Stimulated activated CD8-positive, alpha-beta memory T cell treated with anti-CD3 and anti-CD28 coated beads, Interleukin-7, amount 100 ng/mL, for 24 hours (primary cell): ENCODE results near the gene MTA1.

ENCODE experiments used
- DNase-seq: peaks from one replicate; pipeline ENCODE4 v3.0.0-alpha.2; 2020; ENCODE audit warnings: low read depth

MTA1 gene

DNA sequence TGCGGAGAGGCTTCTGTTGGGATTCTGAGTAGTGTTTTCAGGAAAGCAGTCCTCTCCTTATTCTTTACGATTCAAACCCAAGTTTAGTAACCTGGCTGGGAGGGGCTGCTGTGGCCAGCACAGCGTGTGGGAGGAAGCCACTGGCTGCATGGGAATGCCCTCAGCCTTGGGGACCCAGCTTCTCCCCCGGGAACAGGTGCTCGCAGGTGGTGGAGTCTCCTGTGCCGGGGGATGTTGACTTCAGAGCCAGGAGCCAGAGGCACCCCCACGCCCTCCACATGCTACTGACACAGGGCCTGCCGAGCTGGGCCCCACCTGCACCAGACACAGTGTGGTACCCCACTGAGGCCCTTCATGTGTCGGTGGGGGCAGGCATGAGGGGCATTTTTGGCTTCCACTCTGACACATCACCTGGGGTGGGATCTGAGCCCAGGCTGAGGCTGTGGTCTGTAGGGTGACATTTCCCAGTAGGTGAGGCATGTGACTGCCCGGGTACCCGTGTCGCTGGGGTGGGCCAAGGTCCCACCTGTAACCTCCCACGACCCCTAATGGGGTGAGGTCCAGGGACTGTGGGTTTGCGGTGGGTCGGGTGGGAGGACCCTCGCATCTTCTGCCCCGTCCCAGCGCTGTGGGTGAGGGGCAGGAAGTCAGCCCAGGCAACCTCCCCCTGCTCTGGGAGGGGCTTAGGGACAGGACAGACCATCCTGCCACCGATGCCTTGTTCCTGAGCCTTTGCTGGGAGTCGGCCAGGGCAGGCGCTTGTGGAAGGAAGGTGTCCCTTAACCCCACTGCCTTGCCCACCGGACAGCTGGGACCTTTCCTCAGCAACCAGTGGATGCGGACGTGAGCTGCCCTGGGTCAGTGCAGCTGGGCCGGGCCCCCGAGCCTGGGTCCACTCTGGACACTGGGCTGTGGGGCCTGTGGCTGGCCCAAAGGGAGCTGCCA, 26.5 kb downstream of the MTA1 start:
- DNase-seq = no peak

DNA sequence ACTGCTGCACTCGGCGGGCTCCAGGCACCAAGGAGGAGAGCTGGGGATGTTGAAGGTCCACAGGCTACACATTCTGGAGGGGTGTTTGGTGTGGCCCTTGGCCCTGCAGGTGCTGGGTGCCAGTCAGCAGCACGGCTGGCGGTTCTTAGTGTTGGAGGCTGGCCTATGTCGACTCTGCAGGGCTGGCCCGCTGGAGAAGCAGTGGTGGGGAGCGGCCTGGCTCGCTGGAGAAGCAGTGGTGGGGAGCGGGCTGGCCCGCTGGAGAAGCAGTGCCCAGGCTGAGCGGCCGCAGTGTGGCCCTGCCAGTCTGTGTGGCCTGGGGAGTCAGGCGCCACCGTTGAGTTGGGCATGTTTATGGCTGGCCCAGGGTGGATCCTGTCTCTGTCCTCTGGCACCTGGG, 27.3 kb downstream of the MTA1 start:
- no peak for DNase-seq

DNA sequence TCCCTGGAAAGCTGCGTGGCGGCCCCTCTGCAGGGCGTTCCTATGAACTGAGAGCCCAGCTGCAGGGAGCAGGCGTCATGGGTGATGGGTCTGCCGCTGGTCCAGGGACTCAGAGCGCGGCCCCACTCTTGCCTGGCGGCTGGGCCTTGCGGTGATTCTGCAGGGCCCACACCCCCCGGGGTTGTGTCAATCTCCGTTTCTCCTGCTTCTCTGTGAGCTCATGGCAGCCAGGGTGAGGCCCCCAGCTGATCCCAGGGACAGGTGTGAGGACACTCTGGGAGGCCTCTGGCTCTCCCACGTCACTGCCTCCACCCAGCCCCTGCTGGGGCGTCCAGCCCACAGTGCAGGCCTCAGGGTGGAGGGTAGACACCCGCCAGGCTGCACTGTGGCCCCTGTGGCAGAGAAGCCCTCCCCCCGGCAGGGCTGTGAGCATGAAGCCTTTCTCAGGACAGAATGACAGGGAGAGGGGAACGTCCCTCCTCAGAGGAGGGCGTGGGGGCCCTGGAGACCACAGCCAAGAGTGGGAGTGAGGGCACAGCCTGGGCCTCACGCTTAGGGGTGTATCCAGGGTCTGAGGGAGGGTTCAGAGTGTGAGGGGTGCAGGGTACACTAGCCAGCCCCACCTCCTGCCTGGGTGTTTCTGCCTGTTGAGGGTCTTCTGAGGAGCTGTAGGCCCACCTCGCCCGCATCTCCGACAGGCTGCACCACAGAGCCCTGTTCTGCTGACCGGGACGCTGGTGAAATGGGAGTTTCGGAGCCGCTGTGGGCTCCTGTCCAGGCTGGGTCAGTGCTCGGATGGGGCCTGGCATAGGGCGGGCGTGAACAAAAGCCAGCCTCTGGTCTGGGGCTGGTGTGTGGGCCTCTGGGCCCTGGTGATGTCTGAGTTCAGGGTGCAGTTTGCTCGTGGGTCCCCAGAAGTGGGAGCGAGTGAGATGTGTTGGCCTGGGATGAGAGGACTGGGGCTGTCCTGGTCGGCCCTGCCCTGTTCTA, 28.3 kb downstream of the MTA1 start:
- DNase-seq = no peak

DNA sequence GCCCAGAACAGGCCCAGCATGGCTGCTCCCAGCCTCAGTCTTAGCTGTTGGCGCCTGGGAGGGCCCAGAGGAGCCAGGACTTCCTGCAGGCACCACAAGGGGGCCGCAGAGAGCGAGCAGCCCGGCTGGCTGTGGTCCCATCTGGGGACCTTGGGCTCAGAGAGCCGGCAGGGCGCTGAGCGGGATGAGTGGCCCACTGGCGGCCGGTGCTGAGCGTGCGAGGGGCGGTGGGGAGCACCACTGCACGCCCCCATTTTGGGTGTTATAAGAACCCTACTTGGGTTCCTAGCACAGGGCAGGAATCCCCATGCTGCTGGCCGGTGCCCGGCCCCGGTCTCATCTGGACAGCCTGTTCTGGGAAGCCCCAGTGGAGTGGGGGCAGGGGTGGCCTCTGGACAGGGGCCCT, 29.1 kb downstream of the MTA1 start:
- DNase-seq = peak; percentile 29

DNA sequence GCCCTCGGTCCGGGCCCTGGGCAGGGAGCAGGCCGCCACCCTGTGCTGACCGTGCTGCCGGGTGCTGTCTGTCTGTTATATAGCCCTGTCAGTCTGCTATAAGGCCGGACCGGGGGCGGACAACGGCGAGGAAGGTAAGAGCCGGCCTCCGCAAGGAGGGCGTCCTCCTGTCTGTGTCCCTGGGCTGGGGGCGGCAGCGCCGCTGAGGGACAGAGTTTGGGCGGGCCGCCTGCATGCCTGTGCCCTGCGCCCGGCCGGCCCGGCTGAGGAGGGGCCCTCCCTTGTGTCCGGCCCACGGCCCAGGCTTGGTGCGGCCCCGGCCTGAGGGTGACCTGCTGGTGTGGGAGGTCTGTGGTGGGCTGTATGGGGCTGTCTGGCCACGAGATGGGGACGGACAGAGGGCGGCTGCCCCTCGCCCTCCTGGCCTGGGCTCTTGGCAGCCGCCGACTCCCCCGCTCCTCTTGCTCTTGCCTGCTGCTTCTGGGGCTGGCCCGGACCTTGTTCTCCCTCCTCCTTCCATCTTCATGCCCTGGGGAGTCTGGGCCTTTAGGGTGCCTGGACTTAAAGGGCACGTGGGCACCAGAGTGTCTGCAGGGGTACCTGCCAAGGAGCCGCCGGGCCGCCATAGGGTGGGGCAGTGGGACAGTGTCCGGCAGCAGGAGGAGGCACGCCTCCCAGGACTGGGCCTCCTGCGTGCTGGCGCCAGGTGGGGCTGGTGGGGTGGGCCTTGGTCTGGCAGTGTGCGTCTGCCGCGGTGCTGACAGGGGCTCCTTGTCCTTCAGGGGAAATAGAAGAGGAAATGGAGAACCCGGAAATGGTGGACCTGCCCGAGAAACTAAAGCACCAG, 29.9 kb downstream of the MTA1 start:
- DNase-seq = no peak

DNA sequence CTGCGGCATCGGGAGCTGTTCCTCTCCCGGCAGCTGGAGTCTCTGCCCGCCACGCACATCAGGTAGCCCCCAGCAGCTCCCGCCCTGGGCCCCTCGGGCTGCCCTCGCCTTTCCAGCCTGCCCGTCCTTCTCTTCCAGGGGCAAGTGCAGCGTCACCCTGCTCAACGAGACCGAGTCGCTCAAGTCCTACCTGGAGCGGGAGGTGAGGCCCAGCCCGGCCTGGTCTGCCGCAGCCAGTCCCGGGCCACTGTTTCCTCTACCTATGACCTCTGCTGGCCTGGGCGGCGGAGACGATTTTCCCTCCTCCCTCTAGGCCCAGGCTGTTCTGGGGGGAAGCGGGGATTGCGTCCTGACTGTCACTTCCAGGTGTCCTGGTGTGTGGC, 30.5 kb downstream of the MTA1 start:
- no peak for DNase-seq

DNA sequence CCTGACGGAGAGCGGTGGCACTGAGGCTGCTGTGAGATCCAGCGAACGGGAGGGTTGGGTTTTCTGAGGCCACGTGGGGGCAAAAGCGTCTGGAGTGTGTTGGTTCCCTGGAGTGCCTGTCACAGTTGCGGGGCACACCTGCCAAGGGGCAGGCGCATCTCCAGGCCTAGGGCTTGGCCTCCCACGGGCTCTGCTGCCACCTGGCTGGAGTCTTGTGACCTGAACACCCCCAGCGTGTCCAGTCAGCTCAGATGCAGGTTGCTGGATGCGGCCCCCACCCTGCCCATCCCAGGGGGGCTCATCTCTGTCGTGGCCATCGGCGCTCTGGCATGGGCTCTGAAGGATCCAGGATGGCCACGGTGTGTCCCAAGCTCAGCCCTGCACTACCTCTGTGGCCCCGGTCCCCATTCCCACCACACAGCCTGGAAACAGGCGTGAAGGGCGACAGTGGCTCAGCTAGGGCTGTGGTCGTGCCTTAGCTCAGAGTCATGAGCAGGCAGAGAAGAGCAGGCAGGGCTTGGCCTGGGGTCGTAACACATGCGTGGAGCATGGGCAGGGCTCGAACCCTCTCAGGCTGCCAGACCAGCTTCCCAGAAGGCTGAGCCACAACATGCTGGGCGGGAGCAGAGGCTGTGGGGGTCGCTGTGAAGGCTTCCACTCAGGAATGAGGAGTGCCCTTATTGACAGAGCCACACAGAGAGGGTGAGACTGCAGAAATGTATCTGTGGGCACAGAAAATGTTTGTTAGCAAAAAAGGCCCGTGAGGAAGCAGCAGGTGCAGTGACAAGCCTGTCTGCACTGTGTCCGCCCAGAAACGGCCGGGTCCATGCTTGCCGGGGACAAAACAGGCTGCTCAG, 31.5 kb downstream of the MTA1 start:
- DNase-seq = no peak

DNA sequence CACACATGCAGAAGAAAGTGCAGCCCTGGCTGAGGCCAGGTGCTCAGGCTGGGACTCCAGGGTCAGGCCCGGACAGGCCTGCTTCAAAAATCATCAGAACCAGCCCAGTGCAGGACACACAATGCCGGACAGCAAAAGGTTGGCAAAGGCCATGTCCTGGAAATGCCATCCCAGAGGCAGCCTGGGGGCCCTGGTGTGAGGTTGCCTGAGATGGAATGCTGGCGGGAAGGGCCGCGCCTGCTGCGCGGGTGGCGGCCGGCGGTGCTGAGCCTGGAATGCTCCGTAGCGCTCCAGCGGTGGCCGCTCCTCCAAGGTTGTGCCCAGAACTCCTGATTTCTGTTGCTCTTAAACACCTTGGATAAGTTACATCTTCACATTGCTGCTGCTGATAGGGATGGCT, 33.3 kb downstream of the MTA1 start:
- DNase-seq = no peak

DNA sequence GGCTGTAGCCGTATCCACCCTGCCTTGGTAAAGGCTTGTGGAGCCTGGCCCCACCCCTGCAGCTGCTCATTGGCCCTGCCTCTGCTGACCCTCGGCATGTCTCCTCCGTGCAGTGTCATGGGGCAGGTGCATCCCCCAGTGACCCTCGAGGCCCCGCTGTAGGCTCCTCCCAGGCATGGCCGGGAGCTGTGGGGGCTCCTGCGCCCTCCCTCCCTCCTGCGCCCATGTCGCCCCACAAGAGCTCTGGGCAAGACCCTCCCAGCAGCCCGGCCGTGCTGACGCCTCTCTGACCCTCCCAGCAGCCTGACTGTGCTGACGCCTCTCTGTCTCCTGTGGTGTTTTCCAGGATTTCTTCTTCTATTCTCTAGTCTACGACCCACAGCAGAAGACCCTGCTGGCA, 34.2 kb downstream of the MTA1 start:
- DNase-seq = no peak

DNA sequence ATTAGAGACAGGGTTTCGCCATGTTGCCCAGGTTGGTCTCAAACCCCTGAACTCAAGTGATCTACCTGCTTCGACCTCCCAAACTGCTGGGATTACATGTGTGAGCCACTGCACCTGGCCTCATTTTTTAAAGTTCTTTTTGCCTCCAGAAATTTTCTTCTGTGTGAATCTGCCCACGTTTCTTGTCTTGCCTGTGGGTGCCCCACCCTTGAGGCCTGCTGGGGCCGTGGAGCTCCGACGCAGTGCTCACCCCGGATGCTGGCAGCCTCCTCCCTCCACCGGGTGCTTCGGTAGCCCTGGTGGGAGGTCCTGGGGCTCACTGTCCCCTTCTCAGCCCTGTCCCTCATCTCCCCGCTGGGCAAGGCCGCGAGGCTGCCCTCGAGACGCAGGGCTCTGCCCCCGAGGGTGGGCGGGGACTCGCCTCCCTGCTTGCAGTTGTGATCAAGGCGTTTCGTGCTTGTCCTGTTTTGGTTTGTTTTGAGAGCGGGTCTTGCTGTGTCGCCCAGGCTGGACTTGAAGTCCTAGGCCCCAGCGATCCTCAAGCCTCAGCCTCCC, 35.5 kb downstream of the MTA1 start:
- DNase-seq = no peak

DNA sequence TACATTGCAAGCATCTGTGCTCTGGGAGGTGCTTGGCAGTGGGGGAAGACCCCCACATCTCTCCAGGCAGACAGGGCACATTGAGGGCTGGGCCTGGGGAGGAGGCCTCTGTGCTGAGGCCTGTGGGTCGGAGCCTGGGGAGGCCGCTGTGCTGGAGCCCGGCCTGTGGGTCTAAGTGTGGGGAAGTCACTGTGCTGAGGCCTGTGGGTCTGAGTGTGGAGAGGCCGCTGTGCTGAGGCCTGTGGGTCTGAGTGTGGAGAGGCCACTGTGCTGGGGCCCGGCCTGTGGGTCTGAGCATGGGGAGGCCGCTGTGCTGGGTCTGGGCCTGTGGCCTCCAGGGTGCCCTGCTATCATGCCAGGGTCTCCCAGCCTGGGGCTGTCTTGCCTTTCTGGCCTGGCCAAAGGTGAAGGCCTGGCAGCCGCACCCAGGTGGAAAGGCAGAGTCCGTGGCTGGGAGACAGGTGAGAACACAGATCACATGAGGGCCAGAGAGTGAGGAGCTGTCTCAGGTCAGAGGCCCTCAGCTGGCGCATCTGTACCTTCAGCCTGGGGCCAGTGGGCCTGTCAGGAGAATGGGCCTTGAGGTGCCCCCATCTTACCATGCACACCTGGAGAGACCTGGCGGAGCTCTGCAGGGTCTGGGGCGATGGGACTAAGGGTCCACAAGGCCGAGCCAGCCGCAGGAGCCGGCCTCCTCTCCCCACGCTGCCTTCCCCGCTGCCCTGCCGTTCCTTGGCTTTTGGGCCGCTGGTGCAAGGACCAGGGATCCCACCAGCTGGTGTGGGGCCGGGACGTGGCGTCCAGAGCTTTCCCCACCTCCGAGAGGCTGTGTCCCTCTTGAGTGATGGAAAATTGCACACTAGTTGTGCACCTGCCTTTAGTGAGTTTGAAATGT, 36.4 kb downstream of the MTA1 start:
- no peak for DNase-seq

DNA sequence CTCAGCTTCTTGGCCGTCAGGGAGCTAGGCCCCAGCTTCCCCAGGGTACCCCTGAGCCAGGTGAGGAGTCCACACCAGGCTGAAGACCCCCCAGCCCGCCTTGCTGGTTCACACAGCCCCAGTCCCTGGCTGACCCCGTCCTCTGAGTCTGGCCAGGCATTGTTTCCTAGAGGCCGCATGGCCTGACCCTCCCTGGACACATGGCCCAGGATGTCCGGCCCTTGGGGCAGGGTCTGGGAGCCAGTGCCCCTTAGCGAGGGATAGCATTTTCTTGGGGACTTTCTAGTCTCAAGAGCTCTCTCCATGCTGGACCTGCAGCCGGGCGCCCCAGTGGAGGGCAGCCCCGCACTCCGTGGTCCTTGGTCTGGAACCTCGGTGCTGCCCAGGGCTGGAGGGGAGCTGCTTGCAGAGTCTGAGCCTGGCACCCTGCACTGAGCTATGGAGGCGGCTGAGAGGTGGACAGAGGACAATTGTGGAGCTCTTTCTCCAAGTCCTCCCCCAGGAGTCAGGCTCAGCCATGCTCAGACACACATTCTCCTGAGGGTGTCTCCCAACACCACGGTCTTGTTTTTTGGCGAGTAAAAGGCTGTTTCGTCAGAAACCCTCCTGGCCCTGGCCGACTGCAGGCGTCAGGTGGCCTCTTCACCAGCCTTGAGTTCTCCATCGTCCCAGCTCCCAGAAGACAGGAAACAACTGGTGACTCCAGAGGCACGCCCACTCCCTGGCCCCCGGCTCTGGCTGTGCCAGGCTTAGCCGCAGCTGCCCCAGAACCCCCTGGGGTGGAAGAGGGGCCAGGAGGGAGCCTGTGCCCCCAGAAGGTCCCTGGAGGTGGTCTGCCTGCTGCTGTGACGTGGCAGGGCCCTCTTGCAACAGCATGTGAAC, 37.4 kb downstream of the MTA1 start:
- DNase-seq = no peak

DNA sequence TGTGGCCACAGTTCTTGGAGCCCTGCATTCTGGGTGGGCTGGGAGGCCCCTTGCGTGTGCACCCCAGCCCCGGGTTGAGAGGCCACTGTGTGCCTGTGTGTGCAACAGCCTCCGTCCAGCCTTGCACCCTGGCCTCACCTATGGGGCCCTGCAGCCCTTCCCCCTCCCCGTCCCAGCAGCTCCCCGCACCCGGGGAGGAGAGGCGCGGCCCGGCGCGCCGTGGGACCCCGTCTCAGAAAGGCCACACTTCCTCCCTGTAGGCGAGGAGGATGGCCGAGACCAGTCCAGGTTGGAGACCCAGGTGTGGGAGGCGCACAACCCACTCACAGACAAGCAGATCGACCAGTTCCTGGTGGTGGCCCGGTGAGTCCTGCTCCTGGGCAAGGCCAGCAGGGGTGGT, 38.4 kb downstream of the MTA1 start:
- no peak for DNase-seq

DNA sequence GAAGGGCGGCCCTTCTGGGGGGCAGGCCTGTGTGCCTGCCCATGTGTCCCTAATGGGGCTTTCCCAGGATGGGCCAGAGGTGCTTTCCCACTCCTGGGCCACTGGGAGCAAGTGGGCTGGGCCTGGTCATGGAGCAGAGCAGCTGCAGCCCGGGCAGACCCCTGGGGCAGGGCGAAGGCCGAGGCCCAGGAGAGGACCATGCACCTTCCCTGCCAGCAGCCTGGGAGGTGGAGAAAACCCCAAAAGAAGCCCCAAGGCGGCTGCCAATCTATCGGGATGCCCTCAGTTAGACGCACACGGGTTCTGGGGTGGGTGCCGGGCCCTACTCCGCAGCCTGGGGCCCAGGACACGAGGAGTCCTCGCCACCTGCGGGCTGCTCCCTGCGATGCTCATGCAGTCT, 38.9 kb downstream of the MTA1 start:
- DNase-seq = no peak

DNA sequence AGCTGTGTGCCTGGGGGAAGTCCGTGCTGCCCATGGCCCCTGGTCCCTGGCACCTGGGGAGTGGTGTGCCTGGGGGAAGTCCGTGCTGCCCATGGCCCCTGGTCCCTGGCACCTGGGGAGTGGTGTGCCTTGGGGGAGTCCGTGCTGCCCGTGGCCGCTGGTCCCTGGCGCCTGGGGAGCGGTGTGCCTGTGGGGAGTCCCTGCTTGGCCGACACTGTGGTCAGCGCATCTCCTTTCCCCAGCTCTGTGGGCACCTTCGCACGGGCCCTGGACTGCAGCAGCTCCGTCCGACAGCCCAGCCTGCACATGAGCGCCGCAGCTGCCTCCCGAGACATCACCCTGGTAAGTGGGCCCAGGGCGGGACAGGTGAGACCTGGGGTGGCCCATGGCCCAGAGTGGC, 40.5 kb downstream of the MTA1 start:
- DNase-seq = no peak

DNA sequence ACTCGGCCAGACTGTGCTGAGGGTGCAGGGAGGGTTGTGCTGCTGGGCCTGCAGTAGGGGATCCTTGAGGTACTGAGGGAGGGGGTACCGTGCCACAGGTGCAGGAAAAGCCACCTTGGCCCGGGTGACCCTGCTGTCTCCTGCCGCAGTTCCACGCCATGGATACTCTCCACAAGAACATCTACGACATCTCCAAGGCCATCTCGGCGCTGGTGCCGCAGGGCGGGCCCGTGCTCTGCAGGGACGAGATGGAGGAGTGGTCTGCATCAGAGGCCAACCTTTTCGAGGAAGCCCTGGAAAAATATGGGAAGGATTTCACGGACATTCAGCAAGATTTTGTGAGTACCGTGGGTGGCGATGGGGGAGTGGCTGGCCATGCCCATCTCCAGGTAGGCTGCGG, 41.0 kb downstream of the MTA1 start:
- DNase-seq = no peak

DNA sequence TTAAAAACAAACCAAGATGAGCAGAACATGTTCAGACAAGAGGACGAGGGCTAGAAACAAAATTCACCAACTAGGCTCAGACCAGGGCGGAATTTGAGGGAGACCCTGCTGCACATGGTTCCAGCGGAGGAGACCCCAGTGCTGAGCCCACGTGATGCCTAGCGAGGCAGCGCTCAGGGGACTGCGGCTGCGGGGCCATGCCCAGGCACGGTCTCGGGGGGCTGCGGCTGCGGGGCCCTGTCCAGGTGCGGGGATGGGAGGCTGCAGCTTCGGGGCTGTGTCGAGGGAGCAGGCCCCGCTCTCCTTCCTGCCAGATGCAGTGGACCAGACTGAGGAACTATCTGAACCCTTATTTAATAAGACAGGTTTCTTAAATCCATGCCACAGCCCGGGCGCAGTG, 42.3 kb downstream of the MTA1 start:
- DNase-seq = no peak

DNA sequence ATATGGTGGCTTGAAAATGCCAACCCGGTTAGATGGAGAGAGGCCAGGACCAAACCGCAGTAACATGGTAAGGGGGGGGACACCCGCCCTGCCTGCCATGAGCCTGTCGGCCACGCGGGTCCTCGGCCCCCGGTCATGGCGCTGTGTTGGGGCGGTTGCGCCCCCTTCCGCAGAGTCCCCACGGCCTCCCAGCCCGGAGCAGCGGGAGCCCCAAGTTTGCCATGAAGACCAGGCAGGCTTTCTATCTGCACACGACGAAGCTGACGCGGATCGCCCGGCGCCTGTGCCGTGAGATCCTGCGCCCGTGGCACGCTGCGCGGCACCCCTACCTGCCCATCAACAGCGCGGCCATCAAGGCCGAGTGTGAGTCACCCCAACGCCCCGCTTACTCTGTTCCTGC, 44.9 kb downstream of the MTA1 start:
- DNase-seq = no peak
